ENCODE data around the gene ABL1.

Gene ABL1

DNA sequence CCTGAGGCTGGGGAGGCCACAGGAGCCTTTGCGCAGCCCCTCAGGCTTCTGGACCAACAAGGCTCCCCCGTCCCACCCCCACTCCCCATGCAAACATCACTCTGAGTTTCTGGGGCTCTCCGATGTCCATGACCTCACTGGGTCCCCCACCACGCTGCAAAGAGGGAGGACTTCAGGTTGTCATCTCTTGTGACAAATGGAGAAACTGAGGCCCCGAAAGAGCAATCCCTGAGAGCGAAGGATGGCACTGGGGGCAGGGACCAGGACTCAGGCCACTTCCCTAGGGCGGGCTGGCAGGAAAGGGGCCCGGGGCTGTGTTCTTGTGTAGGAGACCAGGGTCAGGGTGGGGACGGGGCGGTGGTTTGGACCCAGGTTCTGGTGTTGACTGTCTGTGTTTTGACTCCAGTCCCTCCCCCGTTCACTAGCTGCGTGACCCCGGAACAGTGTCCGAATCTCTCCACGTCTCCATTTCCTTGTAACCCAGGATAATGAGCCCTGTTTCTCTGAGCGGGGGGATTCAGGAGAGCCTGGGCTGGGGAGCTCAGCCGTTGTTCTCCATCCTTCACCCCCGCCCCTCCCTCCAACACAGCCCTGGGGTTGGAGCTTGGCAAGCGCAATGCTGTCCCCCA, 90.1 kb downstream of the ABL1 start:
- Histone ChIP-seq H3K9me3 (ENCODE audit: control insufficient read depth, insufficient read depth, low read depth, low read length) (no peaks in the 10 kb centered on the region), H3K27me3 (ENCODE audit: control insufficient read depth, insufficient read depth, low read length) (no peaks in the 10 kb centered on the region), H3K4me3 (ENCODE audit: low read depth, low read length) (no peak overlapping the region), H3K4me1 (ENCODE audit: control insufficient read depth, insufficient read depth, low read length) (peaks cover 9% of the 10 kb centered on the region; the same call in 1 of the 2 replicates), H3K27ac (ENCODE audit: low read depth, low read length) (no peak overlapping the region), H3K9ac (ENCODE audit: low read length) (no peak overlapping the region), H3K36me3 (ENCODE audit: control insufficient read depth, insufficient read depth, low read length) (no peaks in the 10 kb centered on the region)

DNA sequence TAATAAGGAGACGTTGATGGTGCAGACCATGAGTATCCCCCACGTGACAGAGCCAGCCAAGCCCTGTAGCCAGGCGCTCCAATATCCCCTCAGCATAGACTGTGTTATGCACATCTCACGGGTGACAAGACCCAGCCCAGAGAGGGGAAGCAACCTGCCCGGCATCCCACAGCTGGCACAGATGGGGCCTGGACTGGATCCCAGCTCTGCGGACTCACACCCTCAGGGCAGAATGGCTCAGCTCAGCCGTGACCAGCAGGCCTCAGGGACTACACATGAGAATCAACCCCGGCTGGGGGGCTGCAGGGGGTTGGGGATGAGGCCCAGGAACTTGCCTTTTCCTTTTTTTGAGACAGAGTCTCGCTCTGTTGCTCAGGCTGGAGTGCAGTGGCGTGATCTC, 92.3 kb downstream of the ABL1 start:
- H3K4me1 ChIP-seq (ENCODE audit: control insufficient read depth, insufficient read depth, low read length): peaks cover 14% of the 10 kb centered on the region
- no peak overlapping the region for H3K4me3 ChIP-seq (ENCODE audit: low read depth, low read length)
- H3K36me3 ChIP-seq (ENCODE audit: control insufficient read depth, insufficient read depth, low read length): no peaks in the 10 kb centered on the region
- H3K27ac ChIP-seq (ENCODE audit: low read depth, low read length): no peak overlapping the region
- no peaks in the 10 kb centered on the region for H3K27me3 ChIP-seq (ENCODE audit: control insufficient read depth, insufficient read depth, low read length)
- no peak overlapping the region for H3K9ac ChIP-seq (ENCODE audit: low read length)
- no peaks in the 10 kb centered on the region for H3K9me3 ChIP-seq (ENCODE audit: control insufficient read depth, insufficient read depth, low read depth, low read length)

DNA sequence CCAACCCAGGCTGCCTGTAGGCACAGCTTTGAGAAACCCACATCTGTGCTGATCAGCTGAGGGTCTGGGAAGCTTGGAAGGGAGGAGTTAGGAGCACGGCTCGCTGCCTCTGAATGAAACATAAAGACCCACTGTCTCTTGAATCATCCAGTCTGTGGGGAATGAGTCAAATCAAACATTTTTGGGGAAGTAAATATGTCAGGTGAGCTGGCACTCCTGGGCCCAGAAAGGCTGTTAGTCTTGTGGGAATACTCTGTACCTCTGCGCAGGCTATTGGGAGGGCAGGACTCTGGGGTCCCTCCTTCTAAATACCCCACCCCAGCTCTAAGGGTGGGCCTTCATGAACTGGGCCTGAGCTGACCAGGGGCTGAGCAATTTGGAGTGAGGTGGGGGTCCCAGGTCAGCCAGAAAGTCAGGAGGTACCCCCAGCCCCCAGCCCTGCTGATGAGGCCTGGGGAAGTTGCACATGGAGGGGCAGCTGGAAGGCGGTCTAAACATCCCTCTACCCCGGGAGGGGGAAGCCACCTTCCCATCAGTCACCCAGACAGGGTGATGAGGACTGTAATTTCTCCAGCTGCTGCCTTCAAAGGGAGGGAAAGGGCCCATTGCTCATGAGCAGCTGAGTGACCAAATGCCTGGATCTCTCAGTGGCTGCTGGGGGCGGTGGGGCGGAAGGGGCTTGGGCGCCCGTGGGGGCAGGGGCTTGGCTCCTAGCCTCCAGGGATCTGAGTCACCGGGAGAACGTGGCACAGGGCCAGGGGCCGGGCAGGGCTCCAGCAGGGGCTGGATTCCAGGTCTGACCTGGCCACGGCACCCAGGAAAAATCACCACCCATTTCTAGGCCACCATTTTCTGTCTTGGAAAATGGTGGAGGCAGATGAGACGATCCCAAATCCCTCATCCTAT, 93.2 kb downstream of the ABL1 start:
- Histone ChIP-seq H3K9ac (ENCODE audit: low read length) (no peak overlapping the region), H3K27me3 (ENCODE audit: control insufficient read depth, insufficient read depth, low read length) (no peaks in the 10 kb centered on the region; the same call in 1 of the 2 replicates), H3K27ac (ENCODE audit: low read depth, low read length) (no peak overlapping the region), H3K36me3 (ENCODE audit: control insufficient read depth, insufficient read depth, low read length) (no peaks in the 10 kb centered on the region), H3K4me3 (ENCODE audit: low read depth, low read length) (no peak overlapping the region), H3K4me1 (ENCODE audit: control insufficient read depth, insufficient read depth, low read length) (peaks cover 16% of the 10 kb centered on the region), H3K9me3 (ENCODE audit: control insufficient read depth, insufficient read depth, low read depth, low read length) (no peaks in the 10 kb centered on the region)

DNA sequence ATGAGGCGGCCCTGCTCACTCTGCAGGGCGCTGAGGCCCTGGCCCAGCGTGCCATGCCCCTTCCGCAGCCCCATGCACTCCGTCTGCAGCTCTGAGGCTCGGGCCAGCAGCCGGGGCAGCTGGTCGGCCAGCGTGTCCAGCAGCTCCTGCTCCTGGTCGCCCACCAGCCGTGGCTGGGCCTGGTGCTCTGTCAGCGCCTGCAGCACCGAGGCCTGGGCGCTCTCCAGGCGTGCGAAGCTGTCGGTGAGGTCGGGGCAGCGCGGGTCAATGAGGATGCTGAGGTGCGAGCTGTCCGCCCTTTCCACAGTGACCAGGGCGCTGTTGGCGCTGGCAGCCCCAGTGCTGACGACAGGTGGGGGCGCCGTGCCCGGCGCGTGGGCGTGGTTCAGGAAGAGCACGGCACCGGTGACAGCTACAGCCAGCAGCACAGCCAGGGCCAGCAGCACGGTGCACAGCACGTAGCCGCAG, 94.6 kb downstream of the ABL1 start:
- no peak overlapping the region for H3K27ac ChIP-seq (ENCODE audit: low read depth, low read length)
- H3K9ac ChIP-seq (ENCODE audit: low read length): no peak overlapping the region
- H3K4me1 ChIP-seq (ENCODE audit: control insufficient read depth, insufficient read depth, low read length): peaks cover 24% of the 10 kb centered on the region
- no peaks in the 10 kb centered on the region for H3K36me3 ChIP-seq (ENCODE audit: control insufficient read depth, insufficient read depth, low read length)
- H3K9me3 ChIP-seq (ENCODE audit: control insufficient read depth, insufficient read depth, low read depth, low read length): no peaks in the 10 kb centered on the region
- H3K4me3 ChIP-seq (ENCODE audit: low read depth, low read length): no peak overlapping the region
- no peaks in the 10 kb centered on the region; the same call in 1 of the 2 replicates for H3K27me3 ChIP-seq (ENCODE audit: control insufficient read depth, insufficient read depth, low read length)

DNA sequence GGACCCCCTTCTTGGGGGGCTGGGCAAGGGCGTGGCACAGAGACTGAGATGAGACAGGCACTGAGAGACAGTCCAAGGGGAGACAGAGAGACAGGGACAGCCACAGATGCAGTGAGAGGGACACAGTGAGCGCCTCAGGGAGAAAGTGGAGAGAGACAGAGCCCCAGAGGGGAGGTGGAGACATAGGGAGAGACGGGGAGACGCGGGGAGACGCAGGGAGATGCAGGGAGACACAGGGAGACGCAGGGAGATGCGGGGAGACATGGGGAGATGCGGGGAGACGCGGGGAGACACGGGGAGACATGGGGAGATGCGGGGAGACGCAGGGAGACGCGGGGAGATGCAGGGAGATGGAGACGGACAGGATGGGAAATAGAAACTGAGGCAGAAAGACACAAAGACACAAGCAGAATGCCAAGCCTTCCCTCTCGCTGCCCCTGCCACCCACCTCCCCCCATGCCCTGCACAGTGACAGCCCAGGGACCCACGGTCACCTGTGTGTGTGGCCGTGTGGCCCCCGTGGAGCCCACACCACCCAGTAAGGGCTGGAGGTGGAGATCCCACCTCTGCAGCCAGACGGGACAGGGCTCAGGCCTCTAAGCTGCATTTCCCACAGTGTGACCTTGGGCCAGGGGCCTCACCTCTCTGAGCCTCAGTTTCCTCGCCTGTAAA, 95.2 kb downstream of the ABL1 start:
- no peaks in the 10 kb centered on the region for H3K36me3 ChIP-seq (ENCODE audit: control insufficient read depth, insufficient read depth, low read length)
- H3K27me3 ChIP-seq (ENCODE audit: control insufficient read depth, insufficient read depth, low read length): no peaks in the 10 kb centered on the region; the same call in 1 of the 2 replicates
- H3K4me1 ChIP-seq (ENCODE audit: control insufficient read depth, insufficient read depth, low read length): peaks cover 24% of the 10 kb centered on the region
- H3K27ac ChIP-seq (ENCODE audit: low read depth, low read length): no peak overlapping the region
- no peak overlapping the region for H3K9ac ChIP-seq (ENCODE audit: low read length)
- no peaks in the 10 kb centered on the region for H3K9me3 ChIP-seq (ENCODE audit: control insufficient read depth, insufficient read depth, low read depth, low read length)
- no peak overlapping the region for H3K4me3 ChIP-seq (ENCODE audit: low read depth, low read length)

DNA sequence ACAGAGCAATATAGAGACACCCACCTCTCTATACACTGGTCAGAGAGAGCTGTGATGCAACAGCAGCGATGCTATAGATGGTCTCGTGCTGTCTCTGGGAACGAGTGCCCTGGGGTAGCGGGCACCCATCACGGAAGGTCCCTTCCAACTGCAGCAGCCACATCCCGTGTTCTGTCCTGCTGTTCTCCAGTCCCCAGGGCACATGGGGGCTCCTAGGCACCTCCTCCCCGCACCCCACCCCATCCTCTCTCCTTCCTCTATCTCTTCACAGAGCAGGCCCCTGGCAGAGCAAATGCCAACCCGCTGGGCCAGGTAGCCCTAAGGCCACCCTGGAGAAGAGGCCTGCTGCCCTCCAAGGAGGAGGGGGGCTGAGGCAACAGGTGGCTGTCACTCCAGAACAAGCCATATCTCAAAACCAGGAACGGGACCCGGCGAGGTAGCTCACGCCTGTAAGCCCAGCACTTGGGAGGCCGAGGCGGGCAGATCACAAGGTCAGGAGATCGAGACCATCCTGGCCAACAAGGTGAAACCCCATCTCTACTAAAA, 95.8 kb downstream of the ABL1 start:
- no peak overlapping the region for H3K27ac ChIP-seq (ENCODE audit: low read depth, low read length)
- H3K9me3 ChIP-seq (ENCODE audit: control insufficient read depth, insufficient read depth, low read depth, low read length): no peaks in the 10 kb centered on the region
- H3K9ac ChIP-seq (ENCODE audit: low read length): no peak overlapping the region
- no peaks in the 10 kb centered on the region for H3K36me3 ChIP-seq (ENCODE audit: control insufficient read depth, insufficient read depth, low read length)
- no peaks in the 10 kb centered on the region; the same call in 1 of the 2 replicates for H3K27me3 ChIP-seq (ENCODE audit: control insufficient read depth, insufficient read depth, low read length)
- H3K4me3 ChIP-seq (ENCODE audit: low read depth, low read length): no peak overlapping the region
- H3K4me1 ChIP-seq (ENCODE audit: control insufficient read depth, insufficient read depth, low read length): peaks cover 25% of the 10 kb centered on the region

DNA sequence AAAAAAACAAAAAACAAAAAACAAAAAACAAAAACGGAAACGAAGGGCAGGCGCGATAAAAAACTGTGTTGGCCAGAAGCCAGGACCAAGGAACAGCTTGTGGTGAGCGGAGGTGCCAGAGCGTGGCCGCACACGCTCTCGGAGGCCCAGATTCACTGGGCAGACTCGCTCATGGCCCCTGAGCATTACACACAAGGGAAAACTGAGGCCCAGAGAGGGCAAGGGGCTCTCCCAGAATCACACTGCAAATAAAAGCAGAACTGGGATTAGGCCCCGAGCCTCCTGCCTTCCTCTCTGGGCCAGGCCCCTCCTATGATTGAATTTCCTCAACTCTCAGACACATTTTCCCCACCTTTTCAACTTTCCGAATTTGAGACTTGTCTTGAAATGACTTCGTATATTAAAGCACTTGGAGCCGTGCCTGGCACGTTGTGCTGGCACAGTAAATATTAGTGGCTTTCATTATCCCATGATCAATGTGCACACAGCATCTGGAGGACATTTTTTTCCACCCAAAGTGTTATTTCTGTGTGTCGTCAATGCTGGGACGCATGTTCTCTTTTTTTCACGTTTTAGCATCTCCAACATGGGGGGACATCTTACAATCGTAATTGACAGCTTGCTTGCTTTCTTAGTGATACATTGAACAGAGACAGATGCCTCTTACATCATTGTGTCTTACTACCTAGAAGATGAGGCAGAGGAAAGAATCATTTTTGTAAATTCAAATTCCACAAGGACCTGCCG, 96.6 kb downstream of the ABL1 start:
- no peak overlapping the region for H3K4me3 ChIP-seq (ENCODE audit: low read depth, low read length)
- H3K4me1 ChIP-seq (ENCODE audit: control insufficient read depth, insufficient read depth, low read length): peaks cover 33% of the 10 kb centered on the region
- H3K36me3 ChIP-seq (ENCODE audit: control insufficient read depth, insufficient read depth, low read length): no peaks in the 10 kb centered on the region
- H3K9me3 ChIP-seq (ENCODE audit: control insufficient read depth, insufficient read depth, low read depth, low read length): no peaks in the 10 kb centered on the region
- no peak overlapping the region for H3K27ac ChIP-seq (ENCODE audit: low read depth, low read length)
- no peaks in the 10 kb centered on the region; the same call in 1 of the 2 replicates for H3K27me3 ChIP-seq (ENCODE audit: control insufficient read depth, insufficient read depth, low read length)
- no peak overlapping the region for H3K9ac ChIP-seq (ENCODE audit: low read length)

DNA sequence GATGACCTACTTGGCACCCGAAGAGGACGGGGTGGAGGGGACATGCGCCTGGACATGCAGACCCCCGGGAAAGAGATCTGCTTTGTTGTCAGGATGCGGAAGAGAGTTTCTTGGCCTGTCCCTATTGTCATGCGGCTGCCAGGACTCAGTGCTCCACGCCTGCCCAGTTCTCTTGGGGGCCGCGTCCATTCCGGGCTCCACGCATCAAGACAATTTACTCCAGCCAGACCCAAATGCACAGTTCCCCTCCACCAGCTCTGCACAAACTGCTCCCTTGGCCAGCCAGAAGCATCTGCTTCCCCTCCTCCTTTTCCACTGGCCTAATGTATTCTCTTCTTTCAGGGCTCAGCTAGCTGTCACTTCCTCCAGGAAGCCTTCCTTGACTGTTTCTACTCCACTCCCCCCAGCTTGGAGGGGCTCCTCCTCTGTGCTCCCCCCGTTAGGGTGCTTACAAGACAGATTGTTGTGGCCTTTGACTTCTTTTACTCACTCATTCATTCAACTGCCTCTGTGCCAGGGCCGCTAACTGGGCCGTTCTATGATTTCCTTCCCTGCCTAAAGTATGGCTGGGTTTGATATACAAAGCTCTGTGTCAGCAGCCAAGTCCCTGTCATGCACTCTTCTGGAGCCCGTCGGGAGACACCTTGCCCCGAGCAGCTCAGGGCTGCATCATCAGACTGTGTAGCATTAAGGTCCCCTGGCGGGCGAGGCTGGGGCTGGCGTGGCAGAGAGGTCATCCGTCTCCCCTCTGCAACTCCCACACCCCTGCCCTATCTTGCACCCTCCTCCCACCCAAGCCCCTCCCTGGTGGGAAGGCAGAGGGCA, 97.4 kb downstream of the ABL1 start:
- no peak overlapping the region for H3K9ac ChIP-seq (ENCODE audit: low read length)
- no peaks in the 10 kb centered on the region for H3K9me3 ChIP-seq (ENCODE audit: control insufficient read depth, insufficient read depth, low read depth, low read length)
- H3K36me3 ChIP-seq (ENCODE audit: control insufficient read depth, insufficient read depth, low read length): no peaks in the 10 kb centered on the region
- H3K27me3 ChIP-seq (ENCODE audit: control insufficient read depth, insufficient read depth, low read length): peaks cover 5% of the 10 kb centered on the region
- H3K27ac ChIP-seq (ENCODE audit: low read depth, low read length): no peak overlapping the region
- peaks cover 41% of the 10 kb centered on the region for H3K4me1 ChIP-seq (ENCODE audit: control insufficient read depth, insufficient read depth, low read length)
- peak overlapping the region; percentile 42; the same call in 1 of the 2 replicates for H3K4me3 ChIP-seq (ENCODE audit: low read depth, low read length)

DNA sequence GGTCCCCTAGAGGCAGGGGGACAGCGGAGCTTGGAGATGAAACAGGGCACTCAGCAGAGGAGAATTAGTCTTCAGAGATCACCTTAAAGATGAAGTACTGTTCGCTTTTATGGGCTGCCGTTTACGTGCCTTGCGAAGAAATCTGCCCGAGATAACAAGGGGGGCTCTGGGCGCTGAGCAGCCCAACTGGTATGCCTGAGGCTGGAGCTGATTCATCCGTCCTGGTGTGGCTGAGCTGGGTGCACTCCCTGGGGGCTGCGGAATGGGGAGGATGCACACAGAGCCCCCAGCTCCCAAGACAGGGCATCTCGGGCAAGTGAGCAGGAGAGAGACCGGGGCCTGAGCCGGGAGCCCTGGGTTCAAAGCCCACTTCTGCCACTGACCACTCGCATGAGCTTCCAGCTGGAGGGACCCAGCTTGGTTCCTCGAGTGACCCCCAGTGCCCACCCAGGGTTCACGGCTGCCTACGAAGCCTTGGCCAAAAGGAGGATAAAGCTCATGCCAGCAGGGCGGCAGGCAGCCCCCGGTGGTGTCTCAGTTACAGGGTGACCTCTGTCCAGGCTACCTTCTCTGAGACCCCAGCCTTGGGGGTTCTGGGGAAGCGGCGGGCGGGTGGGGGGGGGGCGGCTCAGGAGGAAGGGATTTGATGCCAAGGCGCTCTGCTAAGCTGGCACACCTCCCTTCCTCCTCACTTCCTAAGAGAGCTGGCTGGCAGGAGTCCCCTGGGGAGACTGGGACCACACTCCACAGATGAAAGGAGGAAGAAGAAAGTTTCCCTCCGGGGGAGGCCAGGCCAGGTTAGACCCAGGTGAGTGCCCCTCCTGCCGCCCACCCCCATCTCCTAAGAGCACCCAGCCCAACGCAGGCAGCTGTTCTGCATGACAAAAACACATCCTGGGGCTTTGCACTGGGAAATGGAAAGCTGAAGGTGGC, 98.3 kb downstream of the ABL1 start:
- Histone ChIP-seq H3K4me3 (ENCODE audit: low read depth, low read length) (peak overlapping the region; percentile 42; the same call in 1 of the 2 replicates), H3K9ac (ENCODE audit: low read length) (no peak overlapping the region), H3K27ac (ENCODE audit: low read depth, low read length) (no peak overlapping the region), H3K36me3 (ENCODE audit: control insufficient read depth, insufficient read depth, low read length) (no peaks in the 10 kb centered on the region), H3K9me3 (ENCODE audit: control insufficient read depth, insufficient read depth, low read depth, low read length) (no peaks in the 10 kb centered on the region), H3K4me1 (ENCODE audit: control insufficient read depth, insufficient read depth, low read length) (peaks cover 48% of the 10 kb centered on the region), H3K27me3 (ENCODE audit: control insufficient read depth, insufficient read depth, low read length) (peaks cover 14% of the 10 kb centered on the region)
